Upper lobe of left lung (tissue), 4 donors: ENCODE results near the gene TTC32.

Experiments used
- EP300 ChIP-seq, 4 donors: sonication (generic); formaldehyde crosslinking; IDR thresholded peaks; one replicate each; pipeline ENCODE4 v1.5.1; 2017; ENCODE audit warnings: antibody characterized with exemption in 4 of 4, control low read depth in 2 of 4
- POLR2A ChIP-seq, 4 donors: fragments of 450-650 bp; IDR thresholded peaks; one replicate each; pipeline ENCODE4 v1.5.1; 2016 to 2017; ENCODE audit warnings: antibody characterized with exemption in 4 of 4, mild to moderate bottlenecking in 2 of 4
- TF ChIP-seq, protein P1 (sequence below), 6 experiments: fragments of 450-650 bp in 4 of 6; fragments of 200-600 bp in 2 of 6; sonication (generic) in 2 of 6; IDR thresholded peaks; one replicate each; pipeline ENCODE4 v1.5.1; 2016 to 2019; ENCODE audit warnings: antibody characterized with exemption in 6 of 6

DNA sequence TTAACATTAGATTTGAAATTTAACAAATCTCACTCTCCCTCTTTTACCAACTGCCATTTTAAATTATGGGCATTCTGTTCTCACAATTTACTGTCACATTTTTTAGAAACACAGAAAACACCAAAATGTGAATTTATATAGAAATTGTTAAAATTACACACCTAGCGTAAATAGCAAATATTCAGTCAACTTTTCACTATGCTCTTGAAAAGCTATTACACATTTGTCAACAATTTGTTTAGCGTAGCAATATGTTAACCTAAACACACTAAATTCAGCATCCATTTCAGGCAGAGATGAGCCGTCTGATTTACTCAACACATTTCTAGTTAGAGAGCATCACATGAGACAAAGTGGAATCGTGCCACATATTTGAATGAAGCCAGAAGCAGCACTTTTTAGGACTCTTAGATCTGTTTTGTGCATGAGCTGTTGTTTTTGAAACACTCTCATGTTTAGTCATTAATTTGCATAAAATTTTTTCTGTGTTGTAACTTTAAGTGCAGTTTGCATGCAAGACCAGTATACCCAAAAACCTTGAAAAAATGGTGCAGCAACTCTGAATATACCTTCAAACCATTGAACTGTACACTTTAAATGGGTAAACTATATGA lies 8.2 kb downstream of the TTC32 start:
- TF ChIP-seq, protein P1, sequence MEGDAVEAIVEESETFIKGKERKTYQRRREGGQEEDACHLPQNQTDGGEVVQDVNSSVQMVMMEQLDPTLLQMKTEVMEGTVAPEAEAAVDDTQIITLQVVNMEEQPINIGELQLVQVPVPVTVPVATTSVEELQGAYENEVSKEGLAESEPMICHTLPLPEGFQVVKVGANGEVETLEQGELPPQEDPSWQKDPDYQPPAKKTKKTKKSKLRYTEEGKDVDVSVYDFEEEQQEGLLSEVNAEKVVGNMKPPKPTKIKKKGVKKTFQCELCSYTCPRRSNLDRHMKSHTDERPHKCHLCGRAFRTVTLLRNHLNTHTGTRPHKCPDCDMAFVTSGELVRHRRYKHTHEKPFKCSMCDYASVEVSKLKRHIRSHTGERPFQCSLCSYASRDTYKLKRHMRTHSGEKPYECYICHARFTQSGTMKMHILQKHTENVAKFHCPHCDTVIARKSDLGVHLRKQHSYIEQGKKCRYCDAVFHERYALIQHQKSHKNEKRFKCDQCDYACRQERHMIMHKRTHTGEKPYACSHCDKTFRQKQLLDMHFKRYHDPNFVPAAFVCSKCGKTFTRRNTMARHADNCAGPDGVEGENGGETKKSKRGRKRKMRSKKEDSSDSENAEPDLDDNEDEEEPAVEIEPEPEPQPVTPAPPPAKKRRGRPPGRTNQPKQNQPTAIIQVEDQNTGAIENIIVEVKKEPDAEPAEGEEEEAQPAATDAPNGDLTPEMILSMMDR (IDR thresholded peaks at IDR 0.05), result no peak
- no peak for TF ChIP-seq POLR2A (IDR thresholded peaks at IDR 0.05)
- no peak for TF ChIP-seq EP300 (IDR thresholded peaks at IDR 0.05)
